HEK293T (cell line): Measurements from ENCODE around the gene LSM12.
A peak's percentile ranks its signal among the peaks of the same experiment; 100 is the strongest.

Experiments
- CTCF ChIA-PET: fragments of 350-600 bp; formaldehyde crosslinking; extraction: SDS; loops from one replicate; lab custom pipeline; 2021; ENCODE audit warnings: antibody characterized with exemption, inconsistent platforms; lab: Yijun Ruan, JAX
- POLR2A ChIA-PET: fragments of 350-600 bp; formaldehyde crosslinking; extraction: SDS; loops from one replicate; lab custom pipeline; 2020; ENCODE audit warnings: antibody characterized with exemption, inconsistent platforms; lab: Yijun Ruan, JAX
- DNase-seq: peaks from one replicate; pipeline ENCODE4 v3.0.0; 2012; ENCODE audit warnings: mixed read lengths; ENCODE audit errors: extremely low spot score
- ARNT ChIP-seq: fragments of 450-650 bp; IDR thresholded peaks from 2 replicates; pipeline ENCODE4 v1.6.1; 2017; ENCODE audit warnings: mild to moderate bottlenecking
- BHLHE40 ChIP-seq: fragments of 450-650 bp; IDR thresholded peaks from 2 replicates; pipeline ENCODE4 v1.6.1; 2016; ENCODE audit warnings: mild to moderate bottlenecking, moderate library complexity, borderline replicate concordance
- CTBP1 ChIP-seq: fragments of 450-650 bp; IDR thresholded peaks from 2 replicates; pipeline ENCODE4 v1.6.1; 2016; ENCODE audit warnings: borderline replicate concordance
- ELF4 ChIP-seq: fragments of 450-650 bp; IDR thresholded peaks from 2 replicates; pipeline ENCODE4 v1.6.1; 2017; ENCODE audit warnings: antibody characterized with exemption
- FOXA1 ChIP-seq: fragments of 450-650 bp; IDR thresholded peaks from 2 replicates; pipeline ENCODE4 v1.6.1; 2016; ENCODE audit warnings: mild to moderate bottlenecking
- FOXK2 ChIP-seq: fragments of 450-650 bp; IDR thresholded peaks from 2 replicates; pipeline ENCODE4 v1.6.1; 2016; ENCODE audit warnings: mild to moderate bottlenecking
- FOXM1 ChIP-seq: fragments of 450-650 bp; IDR thresholded peaks from 2 replicates; pipeline ENCODE4 v1.6.1; 2017; ENCODE audit warnings: mild to moderate bottlenecking, borderline replicate concordance
- HDGF ChIP-seq: fragments of 450-650 bp; IDR thresholded peaks from 2 replicates; pipeline ENCODE4 v1.6.1; 2017; ENCODE audit warnings: antibody characterized with exemption, borderline replicate concordance
- L3MBTL2 ChIP-seq: fragments of 450-650 bp; conservative IDR thresholded peaks from 2 replicates; pipeline ENCODE4 v1.6.1; 2016; ENCODE audit warnings: mild to moderate bottlenecking
- LEF1 ChIP-seq: fragments of 450-650 bp; IDR thresholded peaks from 2 replicates; pipeline ENCODE4 v1.6.1; 2017; ENCODE audit warnings: mild to moderate bottlenecking, borderline replicate concordance
- NFRKB ChIP-seq: fragments of 450-650 bp; IDR thresholded peaks from 2 replicates; pipeline ENCODE4 v1.6.1; 2016; ENCODE audit warnings: mild to moderate bottlenecking, moderate library complexity
- PKNOX1 ChIP-seq: fragments of 450-650 bp; IDR thresholded peaks from 2 replicates; pipeline ENCODE4 v1.6.1; 2016
- SP1 ChIP-seq: fragments of 450-650 bp; IDR thresholded peaks from 2 replicates; pipeline ENCODE4 v1.6.1; 2017
- SUZ12 ChIP-seq: fragments of 450-650 bp; IDR thresholded peaks from 2 replicates; pipeline ENCODE4 v1.6.1; 2016; ENCODE audit warnings: mild to moderate bottlenecking
- TARDBP ChIP-seq: fragments of 450-650 bp; IDR thresholded peaks from 2 replicates; pipeline ENCODE4 v1.6.1; 2016
- ZNF384 ChIP-seq: fragments of 450-650 bp; IDR thresholded peaks from 2 replicates; pipeline ENCODE4 v1.6.1; 2016

LSM12 gene

GRCh38 chr17:44014437-44015172 lies 51.9 kb downstream of the LSM12 start, which contains the start of gene TMEM101:
TMEM101 (minus strand) TSS chr17:44014963; CDS start chr17:44014952, 11 bp downstream.
- CTCF ChIA-PET, result interaction anchor here (0.8 kb wide), 1 partner anchor 27 kb away, joined by 3 read pairs; no protein-coding TSS in a partner anchor

GRCh38 chr17:44014133-44014436 lies 52.4 kb downstream of the LSM12 start:
- ChIA-PET POLR2A (interaction anchor here (1.0 to 2.0 kb wide), 6 partner anchors 10 to 110 kb away, joined by 3 to 8 read pairs (median 3); partner anchors contain the start of gene HDAC5), CTCF (no interaction called here)
- no peak for DNase-seq
- TF ChIP-seq FOXK2 (no peak), LEF1 (no peak), ZNF384 (no peak), PKNOX1 (no peak), HDGF (no peak), NFRKB (no peak), FOXM1 (no peak), SUZ12 (no peak), CTBP1 (no peak), ELF4 (no peak), TARDBP (no peak), ARNT (no peak), L3MBTL2 (no peak), BHLHE40 (no peak), SP1 (no peak), FOXA1 (no peak)

More at GRCh38 chr17:44014437-44015172, 51.9 kb downstream of the LSM12 start, which contains the start of gene TMEM101:
- TF ChIP-seq SP1 (no peak), TARDBP (no peak), FOXM1 (peak; percentile 34; the same call in 1 of the 2 replicates), LEF1 (no peak; the same call in 1 of the 2 replicates), ZNF384 (no peak), ARNT (no peak), FOXA1 (no peak), BHLHE40 (no peak), NFRKB (peak; percentile 96; the same call in 1 of the 2 replicates), PKNOX1 (no peak; the same call in none of the 2 replicates), HDGF (no peak), L3MBTL2 (peak; percentile 72), CTBP1 (peak; percentile 86), SUZ12 (no peak), ELF4 (peak; percentile 95), FOXK2 (no peak)
- DNase-seq, result peak; percentile 94
- POLR2A ChIA-PET, result interaction anchor here (0.7 to 2.0 kb wide), 9 partner anchors 9 to 132 kb away, joined by 3 to 8 read pairs (median 3); partner anchors contain the start of gene HDAC5

DNA sequence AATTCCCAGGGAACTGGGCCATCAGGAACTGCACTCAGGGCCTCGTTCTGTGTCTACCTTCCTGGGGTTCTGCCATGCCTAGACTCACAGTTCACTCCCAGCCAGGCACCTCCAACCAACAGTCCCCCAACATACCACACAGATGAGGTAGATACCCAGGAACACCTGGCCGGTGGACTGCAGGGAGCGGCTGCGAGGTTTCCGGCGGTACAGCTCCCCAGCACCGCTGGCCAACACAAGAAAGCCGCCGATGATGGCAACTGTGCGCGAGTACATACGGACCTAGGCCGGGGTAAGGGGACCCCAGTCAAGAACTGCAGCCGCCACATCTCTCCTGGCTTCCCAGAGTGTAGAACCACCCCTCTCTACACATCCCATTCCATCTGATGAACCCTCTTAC lies 53.6 kb downstream of the LSM12 start:
- POLR2A ChIA-PET, result no interaction called here
- no peak for DNase-seq
- CTCF ChIA-PET, result no interaction called here
- TF ChIP-seq ARNT (no peak), FOXM1 (no peak), HDGF (no peak), SUZ12 (no peak), FOXA1 (no peak), ZNF384 (no peak), NFRKB (no peak), TARDBP (no peak), LEF1 (no peak), CTBP1 (no peak), SP1 (no peak), BHLHE40 (no peak), FOXK2 (no peak)

DNA sequence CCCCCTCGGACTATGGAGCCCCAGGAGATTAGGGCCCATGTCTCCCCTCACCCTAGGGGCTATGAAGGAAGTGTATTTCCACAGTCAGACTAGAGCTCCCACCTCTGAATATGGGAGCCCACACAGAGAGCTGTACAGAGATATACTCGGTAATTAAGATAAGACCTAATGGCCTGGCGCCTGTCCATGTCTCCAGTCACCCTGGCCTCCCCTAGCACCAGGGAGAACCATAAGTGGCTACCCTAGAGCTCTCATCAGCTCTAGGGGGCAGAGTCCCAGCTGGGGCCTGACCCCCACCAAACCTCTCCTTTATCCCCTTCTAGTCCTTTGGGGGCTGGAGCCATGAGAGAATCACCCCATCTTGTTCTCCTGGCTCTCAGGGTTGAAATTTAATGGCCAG lies 54.1 kb downstream of the LSM12 start:
- TF ChIP-seq FOXM1, result no peak
- TF ChIP-seq SP1, result no peak
- TF ChIP-seq ELF4, result no peak
- TF ChIP-seq NFRKB, result no peak
- no peak for TF ChIP-seq L3MBTL2
- no peak for TF ChIP-seq LEF1
- no peak for TF ChIP-seq SUZ12
- TF ChIP-seq FOXK2, result no peak
- no peak for TF ChIP-seq TARDBP
- no peak for TF ChIP-seq ZNF384
- no peak for TF ChIP-seq ARNT
- no peak for TF ChIP-seq HDGF
- no peak for TF ChIP-seq BHLHE40
- TF ChIP-seq PKNOX1, result no peak
- TF ChIP-seq CTBP1, result no peak
- TF ChIP-seq FOXA1, result no peak
- DNase-seq, result no peak
- ChIA-PET CTCF (no interaction called here), POLR2A (no interaction called here)

DNA sequence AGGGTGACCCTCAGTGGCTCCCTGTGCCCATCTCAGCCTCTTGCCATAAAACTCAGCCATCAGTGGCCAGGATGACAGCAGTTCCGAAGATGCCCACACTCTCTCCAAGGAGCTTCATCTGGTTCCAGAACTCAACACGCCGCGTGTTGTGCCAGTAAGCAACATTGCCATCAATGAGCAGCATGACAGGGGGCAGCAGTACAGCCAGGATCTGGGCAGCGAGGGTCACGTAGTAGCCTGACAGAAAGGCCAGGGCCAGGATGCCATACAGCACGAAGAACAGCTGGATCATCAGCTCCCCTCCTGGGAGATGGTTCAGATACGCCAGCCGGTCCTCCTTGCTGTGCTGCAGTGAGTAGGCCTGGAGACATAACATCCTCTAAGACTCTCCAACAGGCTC lies 54.6 kb downstream of the LSM12 start:
- ChIA-PET CTCF (no interaction called here), POLR2A (no interaction called here)

GRCh38 chr17:44010966-44011647 lies 55.4 kb downstream of the LSM12 start:
- ChIA-PET POLR2A (no interaction called here), CTCF (no interaction called here)
- TF ChIP-seq ELF4 (no peak), CTBP1 (no peak), BHLHE40 (no peak), LEF1 (no peak), L3MBTL2 (no peak), PKNOX1 (no peak), TARDBP (no peak), HDGF (no peak), SP1 (no peak), FOXK2 (no peak), ARNT (no peak), NFRKB (no peak)
- DNase-seq, result no peak

More for the DNA sequence above, 54.6 kb downstream of the LSM12 start:
- no peak for DNase-seq
- TF ChIP-seq TARDBP, result no peak
- TF ChIP-seq FOXM1, result no peak
- TF ChIP-seq L3MBTL2, result no peak
- TF ChIP-seq FOXK2, result no peak
- no peak for TF ChIP-seq NFRKB
- no peak for TF ChIP-seq FOXA1
- no peak for TF ChIP-seq SP1
